ENCODE measurements around the gene JCAD.
"Not testable (repeated sequence)": the region's sequence is repeated elsewhere in the genome, so short reads cannot be mapped to it uniquely, and the experiment has no call there.

The JCAD gene

DNA sequence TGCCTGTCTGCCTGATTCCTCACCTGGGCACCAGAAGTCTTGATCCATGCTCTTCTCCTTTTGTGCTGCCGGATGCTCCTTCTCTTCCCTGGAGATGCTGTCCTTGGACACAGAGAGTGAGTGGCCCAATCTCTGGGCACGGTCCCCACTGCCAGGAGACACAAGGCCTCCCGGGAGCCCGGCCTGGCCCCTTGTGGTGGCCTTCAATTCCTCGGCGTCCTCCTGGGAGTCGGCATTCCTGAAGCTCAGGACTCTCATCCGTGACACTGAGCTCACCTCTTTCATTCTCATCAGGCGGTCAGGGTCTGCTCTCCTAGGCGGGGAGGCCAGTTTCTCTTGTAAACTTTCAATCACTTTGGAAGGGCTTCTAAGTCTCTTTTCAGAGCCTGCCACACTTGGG lies 33.3 kb downstream of the JCAD start:
- DNase-seq = no peak

DNA sequence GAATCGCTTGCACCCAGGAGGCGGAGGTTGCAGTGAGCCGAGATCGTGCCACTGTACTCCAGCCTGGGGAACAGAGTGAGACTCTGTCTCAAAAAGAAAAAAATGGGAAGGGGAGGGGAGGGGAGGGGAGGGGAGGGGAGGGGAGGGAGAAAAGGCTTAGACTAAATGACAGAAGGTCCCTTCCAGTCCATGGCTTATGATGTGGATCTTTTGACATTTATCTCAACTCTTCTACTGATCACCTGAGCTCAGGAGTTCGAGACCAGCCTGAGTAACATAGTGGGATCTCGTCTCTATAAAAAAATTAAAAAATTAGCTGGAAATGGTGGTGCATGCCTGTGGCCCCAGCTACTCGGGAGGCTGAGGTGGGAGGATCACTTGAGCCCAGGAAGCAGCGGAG lies 34.0 kb downstream of the JCAD start:
- not testable (repeated sequence) for DNase-seq

DNA sequence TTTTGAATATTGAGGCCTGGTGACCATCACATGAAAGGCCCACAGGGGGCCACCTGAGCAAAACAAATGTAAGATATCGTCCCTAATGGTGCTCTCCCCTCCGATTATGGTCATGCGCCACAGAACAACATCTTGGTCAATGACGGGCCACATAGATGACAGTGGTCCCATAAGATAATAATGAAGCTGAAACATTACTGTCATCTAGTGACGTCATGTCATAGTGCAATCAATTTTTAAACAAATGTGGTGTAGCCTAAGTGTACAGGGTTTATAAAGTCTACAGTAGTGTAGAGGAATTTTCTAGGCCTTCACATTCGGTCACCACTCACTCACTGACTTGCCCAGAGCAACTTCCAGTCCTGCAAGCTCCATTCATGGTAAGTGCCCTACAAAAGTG lies 36.8 kb downstream of the JCAD start:
- DNase-seq = no peak

DNA sequence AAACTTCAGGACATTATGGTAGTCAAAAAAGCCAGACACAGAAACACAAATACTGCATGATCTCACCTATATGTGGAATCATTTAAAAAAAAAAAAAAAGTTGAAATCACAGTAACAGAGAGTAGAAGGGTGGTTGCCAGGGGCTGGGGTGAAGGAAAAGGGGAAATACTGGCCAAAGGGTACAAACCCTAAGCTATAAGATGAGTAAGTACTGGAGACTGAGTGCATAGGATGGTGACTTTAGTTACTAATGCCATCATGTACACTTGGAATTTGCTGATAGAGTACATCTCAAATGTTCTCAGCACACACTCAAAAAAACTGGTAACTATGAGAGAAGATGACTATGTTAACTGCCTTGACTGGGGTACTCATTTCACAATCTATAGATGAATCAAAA lies 39.9 kb downstream of the JCAD start:
- no peak for DNase-seq

DNA sequence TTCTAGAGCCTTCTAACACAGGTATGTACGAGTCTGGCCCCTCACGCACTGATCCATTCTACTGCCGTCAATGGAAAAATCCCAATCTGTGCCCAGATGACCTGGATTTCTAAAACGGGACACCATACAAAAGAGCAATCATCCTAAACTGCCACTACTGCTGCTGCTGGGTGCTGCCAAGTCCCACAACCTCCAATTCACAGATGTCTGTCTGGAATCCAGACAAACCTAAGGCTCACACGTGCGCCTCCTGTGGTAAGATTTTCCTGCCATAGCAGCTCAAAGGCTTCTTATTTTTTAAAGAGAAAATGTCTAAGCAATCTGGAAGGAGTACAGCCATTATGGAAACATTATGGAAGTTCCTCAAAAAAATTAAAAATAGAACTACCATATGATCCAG lies 40.9 kb downstream of the JCAD start:
- peak; percentile 76 for DNase-seq

DNA sequence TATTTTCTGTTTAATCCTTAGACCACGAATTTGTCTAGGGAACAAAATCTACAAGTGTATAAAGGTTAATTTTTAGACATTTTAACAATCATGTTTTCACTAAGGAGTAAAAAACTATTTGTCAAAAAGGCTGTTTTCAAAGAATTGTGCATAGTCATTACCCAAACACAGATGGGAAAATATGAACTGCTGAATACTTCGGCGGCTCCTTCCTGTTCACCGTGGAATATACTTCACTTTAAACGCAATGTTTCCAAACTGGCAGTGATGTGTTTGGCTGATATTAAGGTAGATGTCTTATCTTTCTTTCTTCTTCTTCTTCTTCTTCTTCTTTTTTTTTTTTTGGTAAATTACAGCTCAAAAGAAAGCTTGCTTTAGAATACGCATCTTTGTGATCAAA lies 41.4 kb downstream of the JCAD start:
- no peak for DNase-seq

DNA sequence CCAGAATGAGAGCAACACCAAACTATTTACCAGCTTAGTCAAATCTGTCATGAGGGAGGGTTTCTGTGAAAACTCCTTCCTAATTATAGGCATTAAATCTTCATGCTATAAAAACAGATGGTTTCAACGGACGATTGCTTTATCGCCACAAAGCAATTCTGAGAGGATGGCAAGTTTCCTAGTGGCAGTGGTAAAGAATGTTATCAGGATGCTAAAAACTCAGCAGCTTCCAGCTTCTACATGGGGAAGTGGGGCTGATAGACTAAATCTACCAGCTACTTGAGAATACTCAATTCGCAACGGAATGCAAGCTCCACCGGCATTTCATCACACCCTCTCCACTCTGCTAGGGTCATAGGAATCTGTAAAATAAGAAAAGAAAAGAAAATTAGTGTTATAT lies 41.8 kb downstream of the JCAD start:
- DNase-seq = no peak

DNA sequence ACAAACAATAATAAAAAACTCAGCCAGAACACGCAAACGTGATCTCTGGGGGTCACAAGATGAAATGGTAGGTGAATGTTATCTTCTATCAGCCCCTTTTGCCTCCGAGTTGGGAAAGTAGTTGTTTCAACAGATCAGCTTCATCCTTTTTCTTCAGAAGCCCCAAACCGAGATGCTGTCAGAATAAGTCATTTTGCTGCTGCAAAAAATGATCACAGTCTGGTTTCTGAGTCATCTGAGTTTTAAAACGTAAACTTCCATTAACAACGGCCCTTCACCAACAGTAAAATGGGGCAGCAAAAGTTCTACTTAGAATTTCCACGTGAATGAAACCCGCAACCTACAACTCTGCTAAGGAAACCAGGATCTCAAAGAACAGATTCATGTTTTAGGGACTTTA lies 44.9 kb downstream of the JCAD start:
- no peak for DNase-seq

DNA sequence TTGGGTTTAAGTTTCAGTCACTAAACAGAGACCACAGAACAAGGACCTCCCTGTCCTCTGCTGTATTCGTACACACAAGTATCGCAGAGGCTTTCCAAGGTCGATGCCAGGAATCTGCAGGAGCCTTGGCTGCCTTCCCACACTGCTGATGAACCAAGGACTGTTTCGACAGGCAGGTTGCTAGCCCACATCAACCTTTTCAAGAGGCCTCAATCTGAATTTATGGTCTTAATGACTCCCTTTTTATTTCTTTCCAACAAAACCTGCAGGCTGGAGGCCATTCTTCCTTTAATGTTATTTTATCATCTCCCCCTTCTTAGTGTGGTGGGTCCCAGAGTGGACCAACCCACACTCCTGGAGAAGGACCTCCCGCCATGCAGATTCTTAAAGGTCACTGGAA lies 45.6 kb downstream of the JCAD start:
- DNase-seq = peak; percentile 78

DNA sequence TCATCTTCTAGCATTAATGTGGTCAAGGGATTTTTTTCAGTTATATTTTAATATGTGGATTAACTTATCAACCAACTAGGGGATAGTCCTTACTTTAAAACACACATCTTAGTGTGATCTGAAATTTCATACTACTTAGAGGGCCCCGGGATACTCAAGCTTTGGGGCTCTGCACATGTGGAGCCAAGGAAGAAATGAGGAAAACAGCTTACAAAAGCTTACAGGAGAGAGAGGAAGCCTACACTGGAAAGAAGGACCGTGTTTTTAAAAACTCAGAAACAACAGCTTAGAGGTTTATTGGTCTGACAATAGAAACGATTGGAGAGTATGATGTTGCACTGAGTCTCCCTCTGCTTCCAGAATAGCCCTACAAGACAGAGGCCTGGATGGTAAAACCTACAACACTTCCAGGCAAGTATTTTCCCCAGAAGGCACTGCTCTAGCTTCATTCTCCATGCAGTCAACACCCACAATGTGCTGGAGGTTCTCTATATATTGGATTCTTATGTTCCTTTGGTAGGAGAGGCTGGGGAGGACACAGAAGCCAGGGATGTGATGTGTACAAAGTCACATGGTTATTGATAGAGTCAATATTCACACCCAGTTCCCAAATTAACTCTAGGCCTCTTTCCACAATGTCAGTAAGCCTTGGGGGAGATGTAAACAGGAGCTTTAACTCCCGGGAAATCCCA lies 47.3 kb downstream of the JCAD start:
- DNase-seq = no peak

DNA sequence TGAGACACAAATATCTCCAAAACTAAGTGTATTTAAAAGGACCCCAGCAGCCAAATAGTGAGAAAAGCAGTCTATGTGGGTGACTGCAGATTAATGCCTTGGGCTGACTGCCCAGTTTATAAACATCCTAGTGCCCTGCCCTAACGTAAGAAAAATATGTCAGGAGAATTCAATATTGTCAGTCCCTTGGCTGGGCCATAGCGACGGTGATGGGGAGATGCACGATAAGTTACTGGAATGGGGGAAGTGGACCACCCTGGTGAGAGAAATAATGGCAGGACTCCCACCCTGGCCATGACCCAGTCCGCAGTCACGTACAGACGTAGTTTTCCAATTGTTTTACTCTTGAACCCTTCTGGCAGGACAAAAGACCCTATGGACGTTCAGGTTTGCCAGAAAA lies 48.0 kb downstream of the JCAD start:
- peak; percentile 78 for DNase-seq

DNA sequence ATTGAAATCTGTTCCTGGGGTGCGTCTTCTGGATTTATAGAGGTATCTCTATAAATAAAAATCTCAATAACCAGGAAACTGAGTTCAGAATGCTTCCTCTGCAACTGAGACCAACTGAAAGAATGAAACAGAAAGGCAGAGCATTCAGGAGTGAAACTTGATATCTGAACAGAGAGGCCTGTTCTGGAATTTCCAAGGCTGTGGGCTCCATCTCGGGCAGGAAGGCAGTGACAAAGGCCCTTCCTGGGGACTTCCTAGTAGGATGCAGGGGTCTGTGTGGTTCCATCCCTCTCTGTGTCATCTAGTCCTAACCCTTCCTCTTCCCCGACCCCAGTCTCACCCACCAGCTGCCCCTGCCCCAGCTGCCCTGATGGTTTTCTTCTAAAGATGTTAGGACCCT lies 52.0 kb downstream of the JCAD start:
- DNase-seq = no peak

DNA sequence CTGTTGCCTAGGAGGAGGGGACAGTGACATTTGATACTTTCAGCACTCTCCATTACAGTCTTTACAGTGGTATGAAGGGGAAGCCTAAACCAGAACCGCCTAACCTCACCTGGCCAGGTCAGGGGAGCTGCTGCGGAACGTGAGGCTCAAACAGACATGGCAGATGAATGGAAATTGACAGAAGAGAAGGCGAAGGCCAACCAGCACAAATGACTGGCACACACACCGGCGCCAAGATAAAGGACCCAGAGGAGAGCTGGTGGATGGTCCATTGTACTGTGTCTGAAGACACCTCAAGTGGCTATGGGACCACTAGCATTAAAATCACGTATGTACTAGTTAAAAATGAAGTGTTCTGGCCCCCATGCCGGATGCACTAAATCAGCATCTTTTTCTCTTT lies 53.0 kb downstream of the JCAD start:
- no peak for DNase-seq

DNA sequence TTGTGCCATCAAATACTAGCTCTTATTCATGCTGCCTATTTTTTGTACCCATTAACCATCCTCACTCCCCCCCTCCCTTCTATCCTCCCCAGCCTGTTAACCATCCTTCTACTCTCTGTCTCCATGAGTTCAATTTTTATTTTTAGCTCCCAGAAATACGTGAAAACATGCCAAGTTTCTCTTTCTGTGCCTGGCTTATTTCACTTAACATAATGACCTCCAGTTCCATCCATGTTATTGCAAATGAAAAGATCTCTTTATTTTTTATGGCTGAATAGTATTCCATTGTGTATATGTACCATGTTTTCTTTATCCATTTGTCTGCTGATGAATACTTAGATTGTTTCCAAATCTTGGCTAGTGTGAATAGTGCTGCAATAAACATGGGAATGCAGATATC lies 54.3 kb downstream of the JCAD start:
- not testable (repeated sequence) for DNase-seq

DNA sequence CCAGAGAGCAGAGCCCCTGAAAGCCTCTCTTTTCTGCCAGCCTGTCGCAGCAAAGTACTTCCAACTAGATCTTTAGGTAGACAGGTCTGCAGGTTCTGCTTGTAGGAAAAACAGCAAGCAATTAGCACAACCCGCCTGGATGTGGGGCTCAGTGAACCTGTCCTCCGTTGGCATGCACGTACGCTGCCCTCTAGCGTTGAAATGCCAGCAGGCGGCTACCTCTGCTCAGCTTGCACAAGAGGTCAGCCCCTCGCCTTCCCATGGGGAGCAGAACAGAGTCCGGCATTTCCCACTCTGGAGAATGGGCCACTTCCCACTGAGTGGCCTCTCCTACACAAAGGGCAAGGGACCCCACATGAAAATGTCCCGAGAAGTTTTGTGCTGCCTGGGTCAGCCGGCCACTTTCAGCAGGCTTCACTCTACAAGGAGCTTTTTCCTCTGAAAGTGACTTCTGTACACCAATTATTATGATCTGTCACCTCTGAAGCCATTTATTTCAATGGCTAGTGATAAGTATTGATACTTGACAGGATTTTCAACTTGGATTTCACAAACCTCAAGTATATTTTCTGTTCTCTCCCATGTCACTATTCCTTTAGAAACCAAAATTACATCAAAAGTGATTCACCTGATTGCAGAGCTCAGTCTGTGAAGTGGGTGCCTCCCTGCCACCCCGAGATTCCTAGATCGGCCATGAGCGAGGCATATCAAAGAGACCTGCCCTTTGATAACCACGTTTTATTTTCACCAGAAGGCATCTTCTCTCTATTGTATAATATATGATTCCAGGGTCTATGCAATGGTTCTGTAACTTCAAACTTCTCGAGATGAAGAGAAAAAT lies 56.7 kb downstream of the JCAD start:
- peak; percentile 83 for DNase-seq

DNA sequence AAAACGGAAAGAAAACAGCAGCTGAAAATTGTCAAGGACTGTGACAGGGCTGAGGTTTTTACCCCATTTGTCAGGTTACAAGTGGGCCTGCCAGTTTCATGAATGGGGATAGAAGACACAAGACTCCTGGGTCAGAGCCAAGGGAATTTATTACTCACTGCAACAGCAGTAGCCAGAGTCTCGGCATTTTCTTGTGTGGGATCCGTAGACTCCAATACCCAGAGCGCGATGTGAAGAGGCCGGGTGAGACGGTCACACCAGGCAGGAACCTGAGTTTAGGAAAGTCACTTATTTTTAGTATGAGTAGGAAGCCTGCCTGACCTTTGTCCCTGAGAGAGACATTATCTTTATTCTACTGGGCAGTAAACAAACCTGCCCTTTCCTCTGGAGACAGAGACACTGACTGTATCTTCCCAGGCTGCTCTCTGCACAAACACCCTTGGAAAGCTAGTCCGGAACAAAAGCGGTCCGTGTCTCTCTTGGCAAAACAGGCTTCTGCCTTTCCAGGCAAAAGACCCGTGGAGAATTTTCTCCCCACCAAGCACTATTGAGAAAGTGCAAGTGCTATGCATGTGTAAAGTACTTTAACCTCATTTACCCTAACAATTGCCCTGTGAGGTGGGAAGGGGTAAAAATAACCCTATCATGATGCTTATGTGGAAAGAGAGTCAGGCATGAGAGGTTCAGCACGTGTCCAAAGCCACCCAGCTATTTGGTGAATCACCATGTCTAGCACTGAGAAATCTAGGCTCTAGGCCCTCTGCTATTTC lies 58.4 kb downstream of the JCAD start:
- DNase-seq = peak; percentile 70

DNA sequence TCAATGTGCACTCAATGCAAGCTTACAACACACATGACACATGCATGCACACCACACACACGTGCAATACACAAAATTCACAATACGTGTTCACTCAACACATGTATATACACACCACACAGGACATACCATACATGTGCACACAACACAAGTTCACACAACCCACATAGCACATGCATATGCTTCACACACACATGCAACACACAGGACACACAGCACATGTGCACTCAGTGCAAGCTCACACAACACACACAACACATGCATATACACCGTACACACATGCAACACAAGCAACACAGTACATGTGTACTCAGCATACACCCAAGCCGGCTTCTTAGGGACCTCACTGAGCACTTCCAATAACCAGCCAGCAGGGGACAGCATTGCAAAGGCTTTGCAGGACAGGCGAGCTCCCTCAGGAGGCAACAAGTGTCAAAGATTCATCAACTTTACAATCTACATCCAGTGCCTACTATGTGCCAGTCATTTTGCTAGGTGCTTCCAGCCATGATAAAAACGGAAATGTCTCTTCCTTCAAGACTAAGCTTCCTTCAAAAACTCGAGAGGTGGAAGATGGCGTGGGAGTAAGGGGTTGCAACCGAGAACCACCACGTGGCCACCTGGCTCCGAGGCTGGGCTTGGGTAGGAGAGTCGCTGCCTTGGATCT lies 61.1 kb downstream of the JCAD start:
- DNase-seq = peak; percentile 86

DNA sequence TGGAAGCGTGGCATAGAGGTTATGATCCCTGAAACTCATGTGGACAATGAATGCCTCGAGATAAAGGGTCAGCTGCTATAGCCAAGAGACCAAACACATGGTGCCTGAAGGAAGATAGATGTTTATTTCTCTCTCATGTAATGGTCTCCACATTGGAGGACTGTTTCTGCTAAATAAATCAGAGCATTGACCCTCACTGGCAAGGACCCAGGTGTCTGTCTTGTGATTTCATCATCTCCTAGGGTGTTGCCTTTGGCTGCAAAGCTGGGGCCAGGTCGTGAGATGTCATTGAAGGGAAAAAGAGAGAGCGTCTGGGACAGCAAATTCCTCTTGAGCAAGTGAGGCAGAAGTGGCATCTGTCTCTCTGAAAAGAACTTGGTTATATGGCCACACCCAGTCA lies 64.6 kb downstream of the JCAD start:
- DNase-seq = no peak

DNA sequence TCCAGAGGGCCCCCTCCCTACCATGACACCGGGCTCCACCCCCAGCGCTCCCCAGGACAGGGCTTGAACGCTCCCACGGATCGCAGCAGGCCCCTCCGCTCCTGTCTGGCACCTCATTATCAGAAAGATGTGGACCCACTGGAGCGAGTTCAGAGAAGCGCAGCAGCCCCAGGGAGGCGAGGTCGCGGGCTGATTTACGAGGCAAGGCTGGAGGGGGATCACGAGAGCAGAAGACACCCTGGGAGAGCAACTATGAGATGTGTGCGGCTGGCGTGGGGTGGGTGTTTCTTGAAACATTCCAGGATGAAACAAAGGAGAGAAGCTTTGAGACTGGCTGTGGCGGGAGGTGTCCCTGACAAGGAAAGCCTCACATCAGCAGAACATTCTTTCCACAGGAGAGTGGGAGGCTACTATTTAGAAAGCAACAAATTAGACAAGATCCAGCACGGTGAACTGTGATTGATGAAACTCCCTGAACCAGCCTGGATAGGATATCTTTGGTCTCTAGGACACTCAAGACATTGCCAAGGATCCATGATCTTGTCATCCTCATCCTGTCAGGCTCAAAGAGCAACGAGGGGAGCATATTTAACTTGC lies 66.0 kb downstream of the JCAD start:
- DNase-seq = no peak

DNA sequence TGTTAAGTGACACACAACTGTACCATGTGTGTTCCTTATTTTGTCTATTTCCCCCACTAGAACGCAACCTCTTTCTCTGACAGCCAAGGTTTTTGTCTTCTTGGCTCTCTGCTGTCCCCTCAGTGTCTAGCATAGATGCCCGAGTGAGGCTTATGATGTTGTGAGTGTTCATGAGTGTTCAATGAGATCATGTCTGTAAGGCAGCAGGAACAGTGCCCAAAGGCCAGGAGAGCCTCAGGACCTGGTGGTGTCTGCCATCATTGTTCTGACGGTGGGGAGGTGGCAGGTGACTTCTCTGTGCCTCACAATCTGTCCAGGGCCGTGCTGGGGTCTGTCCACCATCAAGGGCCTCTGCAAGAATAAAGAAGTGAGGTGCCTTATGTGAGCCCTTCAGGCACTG lies 66.5 kb downstream of the JCAD start:
- DNase-seq = no peak

DNA sequence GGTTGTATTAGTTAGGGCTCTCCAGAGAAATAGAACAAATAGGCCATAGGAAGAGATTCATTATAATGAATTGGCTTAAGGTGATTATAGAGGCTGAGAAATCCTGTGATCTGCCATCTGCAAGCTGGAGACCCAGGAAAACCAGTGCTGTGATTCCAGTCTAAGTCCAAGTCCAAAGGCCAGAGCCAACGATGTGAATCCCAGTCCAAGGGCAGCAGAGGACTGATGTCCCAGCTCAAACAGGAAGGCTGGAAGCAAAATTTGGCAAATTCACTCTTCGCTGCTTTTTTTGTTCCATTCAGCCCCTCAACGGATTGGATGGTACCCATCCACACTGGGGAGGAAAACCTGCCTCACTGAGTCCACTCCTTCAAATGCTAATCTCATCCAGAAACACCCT lies 68.0 kb downstream of the JCAD start:
- DNase-seq = no peak

DNA sequence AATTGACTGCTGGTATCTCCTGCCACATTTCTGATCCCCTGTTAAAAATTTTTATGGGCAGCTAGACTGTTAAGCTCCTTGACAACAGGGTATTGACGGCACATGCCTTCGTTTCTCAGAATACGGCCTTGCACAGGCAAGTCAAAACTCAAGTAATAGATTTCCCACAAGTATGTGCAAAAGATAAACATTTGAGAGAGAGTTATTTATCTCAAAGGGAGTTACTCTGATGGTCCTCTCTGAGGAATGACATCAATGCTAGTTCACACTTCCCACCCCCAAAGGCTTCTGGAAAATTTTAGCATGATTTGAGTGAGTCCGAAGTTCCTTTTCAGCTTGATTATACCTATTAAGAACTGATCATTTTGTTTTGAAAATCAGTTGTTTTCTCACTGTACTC lies 71.9 kb downstream of the JCAD start:
- DNase-seq = no peak

Data from femur (tissue), 1 donor.